Activated T-cell treated with anti-CD3 and anti-CD28 coated beads for 48 hours (primary cell): ENCODE data around the gene SENP1.
A peak's percentile ranks its signal among the peaks of the same experiment; 100 is the strongest.
"Not testable (repeated sequence)": the region's sequence is repeated elsewhere in the genome, so short reads cannot be mapped to it uniquely, and the experiment has no call there.

ENCODE experiments used
- DNase-seq: peaks from one replicate; pipeline ENCODE4 v3.0.0-alpha.2; 2020; ENCODE audit warnings: low read depth

Gene SENP1

DNA sequence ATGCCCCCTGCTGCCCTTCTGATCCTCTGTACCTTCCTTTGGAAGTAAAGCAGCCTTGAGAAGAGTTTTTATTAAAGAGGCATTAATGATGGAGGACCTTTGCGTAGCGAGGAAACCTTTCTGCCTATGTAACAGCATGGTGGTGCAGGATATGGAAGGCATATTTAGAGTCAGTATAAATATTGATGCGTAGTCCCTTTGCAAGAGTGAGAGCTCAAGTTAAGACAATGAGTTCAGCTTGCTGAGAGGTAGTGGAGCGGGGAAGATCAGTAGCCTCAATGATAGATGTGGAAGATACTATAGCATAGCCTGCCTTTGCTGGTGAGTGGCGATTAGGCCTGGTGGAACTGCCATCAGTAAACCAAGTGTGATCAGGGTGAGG is 5.4 kb upstream of the SENP1 start:
- not testable (repeated sequence) for DNase-seq

DNA sequence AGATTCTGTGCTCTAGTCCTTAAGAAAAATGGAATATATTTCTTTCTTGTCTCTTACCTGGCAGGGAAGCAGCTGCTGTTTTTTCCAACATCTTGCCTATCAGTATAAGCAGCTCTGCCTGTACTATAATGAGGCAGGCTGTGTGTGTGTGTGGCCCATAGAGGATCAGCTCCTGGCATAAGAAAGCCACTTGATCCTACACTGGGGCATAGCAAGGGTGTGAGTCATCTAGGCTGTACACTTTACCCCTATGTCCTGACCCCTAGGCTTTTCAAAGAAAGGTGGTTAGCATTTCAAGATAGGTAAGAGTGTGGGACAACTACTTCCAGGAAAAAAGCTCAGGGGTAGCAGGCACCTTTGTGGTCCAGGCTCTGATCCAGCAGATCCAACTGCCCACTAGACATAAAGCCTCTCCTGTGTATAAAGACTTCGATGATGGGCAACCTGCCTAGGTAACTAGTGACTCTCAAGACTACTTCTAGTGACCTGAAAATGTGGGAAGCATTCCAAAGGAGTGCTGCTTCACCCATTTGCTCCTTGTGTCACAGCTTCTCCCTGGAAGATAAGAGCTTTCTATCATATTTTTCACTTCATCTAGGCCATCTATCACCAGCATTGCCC is 4.9 kb upstream of the SENP1 start:
- DNase-seq, result no peak

DNA sequence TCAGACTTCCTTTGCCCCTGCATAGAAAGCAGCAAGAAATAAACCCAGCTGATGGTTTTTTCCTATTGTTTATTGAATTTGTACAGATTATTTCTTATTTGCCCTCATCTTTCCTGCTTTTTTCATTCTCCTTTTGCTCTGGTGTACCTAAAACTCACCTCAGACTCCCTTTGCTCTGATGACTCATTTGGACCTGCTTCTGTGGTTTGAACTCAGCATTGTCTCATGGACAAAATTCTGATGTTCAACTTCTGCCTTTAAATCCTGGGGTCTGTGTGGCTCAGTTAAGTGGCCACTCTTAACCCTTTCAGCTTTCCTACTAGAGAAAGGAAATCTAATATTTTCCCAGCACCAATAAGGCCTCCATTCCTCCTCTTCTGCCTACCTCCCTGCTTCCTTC is 3.5 kb upstream of the SENP1 start:
- no peak for DNase-seq

DNA sequence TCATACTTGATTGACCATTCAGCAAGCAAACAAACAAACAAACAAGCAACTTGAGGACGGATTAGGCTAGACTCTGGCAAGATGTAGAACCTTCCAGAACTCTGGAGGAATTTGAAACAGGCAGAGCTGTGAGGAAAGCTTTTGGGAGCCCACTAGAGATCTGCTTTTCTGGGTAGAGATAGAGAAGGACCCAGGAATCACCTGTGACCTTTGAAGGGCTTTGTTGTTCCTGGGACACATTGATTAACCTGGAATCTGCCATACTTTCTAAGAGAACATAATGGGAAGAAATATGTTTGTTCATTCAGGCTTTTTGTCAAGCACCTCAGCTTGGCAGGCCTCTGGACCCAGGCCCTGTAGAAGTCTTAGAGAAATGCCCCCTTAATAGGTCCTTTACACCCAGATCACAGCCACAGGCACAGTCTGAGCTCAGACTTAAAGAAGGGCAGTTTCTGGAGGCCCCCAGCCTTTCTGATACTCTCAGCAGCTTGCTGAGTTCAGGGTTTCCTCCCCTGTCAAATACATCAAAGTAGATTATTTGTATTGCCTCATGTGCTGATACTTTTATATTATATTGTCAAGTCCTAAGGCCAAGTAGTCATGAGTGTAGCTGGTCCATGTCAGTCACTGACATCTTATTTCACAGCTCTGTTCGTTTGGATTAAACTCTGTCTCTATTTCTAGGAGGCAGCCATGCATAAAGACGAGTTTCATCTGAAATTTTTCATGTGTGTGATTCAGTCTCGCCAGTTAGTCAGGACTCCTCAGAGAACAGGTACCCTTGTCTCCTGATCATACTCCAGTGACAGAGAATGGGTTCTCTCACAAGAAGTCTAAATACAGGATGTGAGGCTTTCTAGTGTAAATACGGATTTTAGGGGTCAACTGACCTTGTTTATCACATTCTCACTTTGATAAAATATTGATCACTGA is 1.1 kb upstream of the SENP1 start:
- no peak for DNase-seq

DNA sequence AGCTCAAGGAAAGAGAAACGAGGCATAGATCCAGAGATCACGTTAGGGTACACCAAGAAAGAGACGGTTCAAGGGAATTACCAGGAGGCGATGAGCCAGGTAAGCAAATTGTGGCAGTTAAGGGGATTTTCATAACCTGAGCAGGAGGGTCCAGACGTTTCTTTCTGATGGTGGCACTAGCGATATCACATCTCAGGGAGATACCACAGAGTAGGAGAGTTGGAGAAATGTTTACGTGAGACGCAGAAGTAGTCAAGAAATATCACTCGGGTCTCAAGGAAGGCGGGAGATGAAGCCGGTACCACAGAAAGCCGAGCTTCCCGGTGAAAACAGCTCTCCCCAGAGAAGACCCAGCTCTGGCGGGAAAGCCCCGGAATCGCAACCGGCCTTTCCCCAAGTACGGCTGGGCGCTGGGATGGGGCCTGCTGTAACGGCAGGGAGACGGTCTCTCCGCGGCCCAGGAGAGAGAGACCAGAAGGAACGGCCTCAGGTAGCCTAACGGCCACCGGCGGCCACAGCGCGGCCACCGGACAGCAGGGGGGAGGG is 485 bp downstream of the SENP1 start:
- DNase-seq, result peak; percentile 25

DNA sequence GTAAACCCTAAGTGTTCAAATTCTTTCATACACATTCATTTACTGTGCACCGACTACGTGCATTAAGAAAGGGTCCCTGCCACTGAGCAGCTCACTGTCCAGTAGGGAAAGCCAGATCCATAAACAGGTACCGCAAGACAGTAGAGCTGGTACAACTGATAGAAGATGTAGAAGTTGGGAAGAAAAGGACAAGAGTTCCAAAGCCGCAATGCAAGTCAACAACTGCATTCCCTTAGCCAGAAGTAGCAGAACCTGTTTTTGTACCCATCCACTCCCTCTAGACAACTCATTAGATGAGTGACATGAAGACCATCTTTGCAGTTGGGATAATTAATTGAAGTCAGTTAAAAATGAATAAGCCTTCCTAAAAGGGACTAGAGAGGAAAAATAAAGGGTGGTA is 1.3 kb downstream of the SENP1 start:
- DNase-seq, result no peak

DNA sequence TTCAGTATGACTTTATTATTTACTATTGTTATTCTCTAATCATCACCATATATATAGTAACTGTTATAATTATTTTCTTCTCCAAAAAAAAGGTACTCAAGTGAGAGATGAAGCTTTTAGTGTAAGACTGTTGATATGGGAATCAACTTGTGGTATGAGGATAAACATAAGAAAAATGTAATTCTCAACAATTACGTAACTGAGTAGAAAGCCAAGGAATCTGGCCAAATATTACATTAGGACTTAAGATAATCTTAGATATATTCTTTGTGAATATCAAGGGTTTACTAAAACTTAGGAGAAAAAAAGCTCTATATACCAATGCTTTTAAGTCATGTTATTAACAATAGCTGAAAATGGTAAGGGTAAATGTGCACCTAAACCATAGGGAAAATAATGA is 13.3 kb downstream of the SENP1 start:
- no peak for DNase-seq

DNA sequence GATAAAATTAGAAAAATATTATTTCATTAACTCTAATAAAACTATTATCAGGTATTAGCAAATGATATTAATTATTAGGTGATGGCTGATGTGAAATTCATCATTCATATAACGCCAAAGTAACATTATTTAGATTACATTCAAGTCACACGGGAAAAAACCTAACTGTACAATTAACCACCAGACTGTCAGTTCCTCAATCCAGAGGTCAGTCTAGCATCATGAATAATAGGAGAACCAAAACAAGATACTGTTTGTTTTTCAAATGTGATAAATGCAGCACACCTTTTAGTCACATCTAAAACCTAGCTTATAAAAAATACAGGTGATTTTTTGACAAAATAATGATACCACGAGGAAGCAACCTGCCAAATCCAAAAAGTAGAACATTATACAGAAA is 19.6 kb downstream of the SENP1 start:
- no peak for DNase-seq

DNA sequence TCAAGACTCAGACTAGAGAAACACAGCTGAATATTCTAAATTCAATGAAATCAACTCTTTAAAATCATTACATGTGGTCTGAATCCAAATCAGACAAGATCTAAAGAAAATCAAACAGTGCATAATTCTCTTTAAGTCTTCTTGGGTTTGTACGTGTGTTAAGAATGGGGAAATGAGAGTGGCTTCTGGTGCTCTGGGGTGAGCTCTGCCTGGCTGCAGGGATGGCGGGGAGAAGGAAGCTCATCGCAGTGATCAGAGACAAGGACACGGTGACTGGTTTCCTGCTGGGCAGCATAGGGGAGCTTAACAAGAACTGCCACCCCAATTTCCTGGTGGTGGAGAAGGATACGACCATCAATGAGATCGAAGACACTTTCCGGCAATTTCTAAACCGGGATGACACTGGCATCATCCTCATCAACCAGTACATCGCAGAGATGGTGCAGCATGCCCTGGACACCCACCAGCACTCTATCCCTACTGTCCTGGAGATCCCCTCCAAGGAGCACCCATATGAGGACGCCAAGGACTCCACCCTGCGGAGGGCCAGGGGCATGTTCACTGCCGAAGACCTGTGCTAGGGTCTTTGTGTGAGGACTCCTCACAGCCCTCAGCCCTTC is 20.9 kb downstream of the SENP1 start:
- no peak for DNase-seq

DNA sequence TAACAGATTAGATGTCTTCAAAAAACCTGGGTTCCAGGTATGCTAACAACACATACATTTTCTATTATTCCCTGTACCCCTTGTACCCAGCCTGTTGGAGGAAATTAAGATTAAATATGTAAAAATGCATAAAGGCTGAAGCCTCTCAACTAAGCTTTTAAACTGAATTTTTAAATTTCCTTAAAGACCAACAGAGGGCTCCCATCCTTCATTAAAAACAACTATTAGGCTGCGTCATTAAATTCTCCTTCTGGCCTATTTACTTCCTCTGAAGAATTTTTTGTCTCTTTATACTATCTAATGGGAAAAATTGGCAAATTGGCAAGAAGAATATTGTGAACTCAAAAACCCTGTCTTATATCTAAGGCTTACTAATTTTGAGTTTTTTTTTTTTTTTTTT is 21.8 kb downstream of the SENP1 start:
- DNase-seq, result no peak

DNA sequence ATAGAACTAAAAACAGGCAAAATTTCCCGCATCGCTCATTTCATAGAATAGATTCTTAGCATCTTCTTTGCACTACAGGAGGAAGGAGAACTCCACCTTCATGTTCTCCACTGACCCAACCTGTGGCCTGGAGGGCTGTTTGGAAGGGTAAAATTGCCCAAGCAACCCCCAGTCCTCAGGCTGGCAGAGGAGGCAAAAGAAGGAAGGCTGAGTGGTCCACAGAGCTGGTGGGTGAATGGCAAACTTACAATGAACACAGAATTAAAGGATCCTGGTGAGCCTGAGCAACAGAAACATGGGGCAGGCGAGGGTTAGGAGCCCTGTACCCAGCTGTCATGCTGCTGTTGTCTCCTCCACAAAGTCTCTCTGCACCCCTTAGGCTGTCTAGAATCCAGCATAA is 25.1 kb downstream of the SENP1 start:
- DNase-seq, result no peak

DNA sequence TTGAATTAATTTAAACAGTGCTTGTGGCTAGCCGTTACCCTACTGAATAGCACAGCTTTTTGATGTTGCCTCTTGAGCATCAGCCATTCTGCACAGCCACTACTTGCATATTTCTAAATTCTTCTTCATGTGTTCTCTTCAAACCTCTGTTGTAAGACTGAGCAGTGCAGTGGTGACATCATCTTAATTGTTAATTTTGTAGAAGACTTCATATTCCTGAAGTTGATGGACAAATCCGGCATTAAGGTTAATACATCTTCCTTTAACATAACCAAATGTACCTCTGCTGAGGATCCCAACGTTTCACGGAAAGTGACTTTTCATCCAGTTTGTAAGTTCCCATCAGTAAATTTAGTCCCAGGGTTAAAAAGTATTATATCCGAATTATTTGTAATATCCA is 25.6 kb downstream of the SENP1 start:
- no peak for DNase-seq

DNA sequence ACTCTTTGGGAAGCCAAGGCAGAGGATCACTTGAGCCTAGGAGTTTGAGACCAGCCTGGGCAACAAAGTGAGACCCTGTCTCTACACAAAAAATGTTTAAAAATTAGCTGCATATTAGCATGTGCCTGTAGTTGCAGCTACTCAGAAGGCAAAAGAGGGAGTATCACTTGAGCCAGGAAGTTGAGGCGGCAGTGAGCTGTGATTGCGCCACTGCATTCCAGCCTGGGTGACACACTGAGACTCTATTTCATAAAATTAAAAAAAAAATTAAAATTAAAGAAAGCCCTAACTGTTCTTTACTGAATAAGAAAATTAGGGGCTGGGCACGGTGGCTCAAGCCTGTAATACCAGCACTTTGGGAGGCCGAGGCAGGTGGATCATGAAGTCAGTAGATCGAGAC is 27.0 kb downstream of the SENP1 start:
- no peak for DNase-seq

DNA sequence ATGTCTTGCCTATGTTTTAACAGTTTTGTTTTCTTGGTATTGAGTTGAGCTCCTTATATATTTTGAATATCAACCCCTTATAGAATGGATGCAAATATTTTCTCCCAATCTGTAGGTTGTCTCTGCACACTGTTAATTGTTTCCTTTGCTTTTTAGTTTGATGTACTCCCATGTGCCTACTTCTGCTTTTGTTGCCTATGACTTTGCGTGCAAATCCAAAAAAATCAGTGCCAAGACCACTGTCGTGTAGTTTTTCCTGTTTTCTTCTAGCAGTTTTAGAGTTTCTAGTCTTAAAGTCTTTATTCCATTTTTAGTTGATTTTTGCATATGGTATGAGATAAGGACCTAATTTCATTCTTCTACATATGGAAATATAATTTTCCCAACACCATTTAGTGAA is 28.8 kb downstream of the SENP1 start:
- no peak for DNase-seq

DNA sequence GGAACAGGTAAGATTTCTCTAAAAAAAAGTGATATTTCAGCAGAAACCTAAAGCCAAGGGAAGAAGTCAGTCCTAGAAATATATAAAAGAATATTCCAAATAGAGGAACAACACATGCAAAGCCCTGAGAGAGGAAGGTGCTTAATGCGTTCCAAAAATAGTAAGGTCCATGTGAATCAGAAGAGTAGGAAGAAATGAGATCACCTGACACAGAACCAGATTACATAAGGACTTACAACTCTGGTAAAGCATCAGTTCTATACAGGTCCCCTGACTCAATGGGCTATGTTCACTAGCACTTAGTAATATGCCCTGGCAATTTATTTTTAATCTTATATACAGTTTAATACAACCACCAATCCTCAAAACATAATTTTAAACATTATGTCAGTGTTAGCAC is 30.0 kb downstream of the SENP1 start:
- no peak for DNase-seq

DNA sequence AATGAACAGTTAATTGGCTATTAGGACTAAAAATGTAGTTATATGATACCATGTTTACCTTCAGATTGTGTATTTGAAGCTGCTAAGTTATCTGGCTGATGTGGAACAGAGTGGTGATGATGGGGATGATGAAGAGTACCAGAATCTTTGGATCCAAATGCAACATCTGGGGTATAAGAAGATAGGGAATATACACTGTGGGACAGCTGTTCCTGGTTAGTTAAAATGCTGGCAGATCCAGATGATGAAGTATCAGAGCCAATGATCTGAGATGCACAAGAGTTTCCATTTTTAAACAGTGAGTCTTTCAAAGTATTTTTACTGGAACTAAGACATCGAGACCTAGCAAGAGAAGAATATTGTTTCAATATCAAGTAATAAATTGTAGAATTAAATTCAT is 31.6 kb downstream of the SENP1 start:
- no peak for DNase-seq

DNA sequence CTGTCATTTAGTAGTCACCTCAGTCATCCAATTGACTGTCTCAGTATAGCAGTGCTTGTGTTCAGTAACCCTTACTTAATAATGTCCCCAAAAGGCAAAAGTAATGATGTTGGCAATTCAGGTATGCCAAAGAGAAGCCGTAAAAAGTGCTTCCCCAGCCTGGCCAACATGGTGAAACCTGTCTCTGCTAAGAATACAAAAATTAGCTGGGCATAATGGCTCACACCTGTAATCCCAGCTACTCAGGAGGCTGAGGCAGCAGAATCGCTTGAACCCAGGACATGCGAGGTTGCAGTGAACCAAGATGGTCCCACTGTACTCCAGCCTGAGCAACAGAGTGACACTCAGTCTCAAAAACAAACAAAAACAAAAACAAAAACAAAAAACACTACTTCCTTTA is 33.6 kb downstream of the SENP1 start:
- no peak for DNase-seq

DNA sequence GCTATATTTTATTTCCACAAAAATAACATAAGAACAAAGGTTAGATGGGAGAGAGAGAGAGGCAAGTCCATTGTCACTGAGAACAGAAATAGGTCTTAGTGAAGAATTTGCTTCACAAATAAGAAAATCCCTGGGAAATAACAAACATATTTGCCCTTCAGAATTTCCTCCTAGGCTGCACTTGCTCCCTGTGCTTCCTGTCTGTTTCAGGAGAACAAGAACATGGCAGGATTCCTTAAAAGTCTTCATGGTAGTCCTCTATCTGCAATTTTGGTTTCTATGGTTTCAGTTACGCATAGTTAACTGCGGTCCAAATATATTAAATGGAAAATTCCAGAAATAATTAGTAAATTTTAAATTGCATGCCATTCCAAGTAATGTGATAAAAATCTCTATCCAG is 34.1 kb downstream of the SENP1 start:
- DNase-seq, result no peak

DNA sequence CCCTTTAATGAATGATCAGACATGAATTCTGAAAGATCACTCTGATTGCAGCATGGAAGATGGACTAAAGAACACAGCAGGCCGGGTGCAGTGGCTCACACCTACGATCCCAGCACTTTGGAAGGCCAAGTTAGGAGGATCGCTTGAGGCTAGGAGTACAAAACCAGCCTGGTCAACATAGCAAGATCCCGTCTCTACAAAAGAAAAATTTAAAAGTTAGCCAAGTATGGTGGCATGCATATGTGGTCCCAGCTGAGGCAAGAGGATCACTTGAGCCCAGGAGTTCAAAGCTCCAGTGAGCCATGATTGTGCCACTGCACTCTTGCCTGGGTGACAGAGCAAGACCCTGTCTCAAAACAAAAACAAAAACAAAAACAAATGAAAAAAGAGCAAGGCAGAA is 35.1 kb downstream of the SENP1 start:
- DNase-seq, result no peak

DNA sequence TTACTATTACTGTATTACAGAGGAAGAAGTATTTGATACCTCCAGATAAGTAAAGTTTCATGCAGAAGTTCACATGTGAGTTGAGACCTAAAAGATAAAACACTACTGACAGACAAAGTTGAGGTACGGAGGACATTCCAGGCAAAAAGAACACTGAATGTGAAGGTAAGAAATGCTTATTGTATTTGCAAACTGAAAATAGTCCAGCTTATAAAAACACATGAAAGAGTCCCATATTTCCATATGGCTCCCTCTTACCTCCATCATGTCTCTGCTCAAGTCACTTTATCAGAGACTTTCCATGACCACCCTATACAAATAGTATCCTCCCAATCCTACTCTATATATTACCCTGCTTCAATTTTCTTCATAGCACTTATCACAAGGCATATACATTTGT is 35.8 kb downstream of the SENP1 start:
- no peak for DNase-seq

DNA sequence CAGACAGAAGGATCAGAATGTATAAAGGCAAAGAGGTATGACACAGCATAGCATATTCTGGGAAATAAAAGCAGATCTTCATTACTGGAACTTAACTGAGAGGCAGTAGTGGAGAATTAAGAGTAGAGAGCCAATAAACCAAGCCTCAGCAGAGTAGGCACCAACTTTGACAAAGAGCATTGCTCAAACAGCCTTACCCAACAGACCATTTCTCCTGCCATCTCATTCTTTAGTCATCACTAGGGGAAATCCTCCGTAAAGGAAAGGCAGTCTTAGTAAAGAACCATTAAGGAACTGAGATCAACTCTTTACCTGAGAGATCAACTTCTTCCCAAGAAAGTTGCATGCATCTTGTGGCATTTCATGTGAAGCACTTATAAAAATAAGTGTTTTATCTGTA is 36.6 kb downstream of the SENP1 start:
- no peak for DNase-seq

DNA sequence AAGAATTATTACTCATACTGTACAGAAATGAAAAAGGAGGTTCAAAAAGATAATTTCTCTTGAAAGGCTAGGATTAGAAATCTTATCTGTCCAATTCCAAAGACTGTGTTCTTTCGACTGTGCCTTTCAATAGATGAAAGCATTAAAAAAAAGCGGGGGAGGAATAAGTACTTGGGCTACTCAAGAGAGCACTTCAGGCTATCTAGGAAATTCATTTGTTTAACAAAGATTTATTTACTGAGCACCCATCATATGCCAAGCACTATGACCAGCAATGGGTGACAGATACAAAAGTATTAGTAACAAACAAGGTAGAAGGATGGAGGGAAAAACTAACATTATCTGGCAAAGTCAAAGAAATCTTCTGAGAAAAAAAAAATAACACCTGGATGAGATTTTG is 37.4 kb downstream of the SENP1 start:
- no peak for DNase-seq
